Activated CD8-positive, alpha-beta memory T cell treated with anti-CD3 and anti-CD28 coated beads, Interleukin-2, amount 10 ng/mL, durations not matched to agents 7 days and 5 days (primary cell): Measurements from ENCODE around the gene SEZ6L. TPM values are rescaled to one million over a fixed set of nuclear protein-coding genes. Genes with fewer than 3 reads are reported as not detected.

Experiments used
- ATAC-seq: fragments of 150-1000 bp; cut with Tn5 transposase; one replicate; pipeline ENCODE4 v1.10.0; 2021; ENCODE audit warnings: moderate library complexity
- CTCF ChIA-PET: fragments of 350-600 bp; sonication (Branson Sonifier 250); formaldehyde crosslinking; loops from one replicate; lab custom pipeline; 2021; ENCODE audit warnings: antibody characterized with exemption; lab: Charles Lee
- DNase-seq: peaks from one replicate; pipeline ENCODE4 v3.0.0-alpha.2; 2020
- H3K27ac Mint-ChIP-seq: one replicate; pipeline ENCODE4 v1.8.0; 2021; ENCODE audit warnings: mild to moderate bottlenecking, mixed read lengths
- H3K27me3 Mint-ChIP-seq: one replicate; pipeline ENCODE4 v1.8.0; 2021; ENCODE audit warnings: mixed read lengths
- H3K36me3 Mint-ChIP-seq: one replicate; pipeline ENCODE4 v1.8.0; 2021; ENCODE audit warnings: mild to moderate bottlenecking, mixed read lengths
- H3K4me1 Mint-ChIP-seq: one replicate; pipeline ENCODE4 v1.8.0; 2021; ENCODE audit warnings: mixed read lengths
- H3K4me3 Mint-ChIP-seq: one replicate; pipeline ENCODE4 v1.8.0; 2021; ENCODE audit warnings: mild to moderate bottlenecking, moderate library complexity, mixed read lengths
- H3K9me3 Mint-ChIP-seq: one replicate; pipeline ENCODE4 v1.8.0; 2022; ENCODE audit warnings: low read depth, mixed read lengths
- total RNA-seq, 2 experiments: library from RNA; stranded (reverse); gene quantifications; one replicate each; pipeline ENCODE4 v1.2.3, GENCODE V29; 2021

SEZ6L gene
- total RNA-seq, 2 experiments from 2014 or later, result not detected

- Mint-ChIP-seq H3K36me3 (no peaks in the 10 kb centered on the region), H3K4me3 (no peak overlapping the region), H3K9me3 (no peaks in the 10 kb centered on the region), H3K27me3 (peaks cover 81% of the 10 kb centered on the region), H3K4me1 (peaks cover 9% of the 10 kb centered on the region), H3K27ac (no peak overlapping the region)
- ATAC-seq (no peak), DNase-seq (no peak)
- CTCF ChIA-PET, result interaction anchor here (11.2 kb wide), 1 partner anchor 13 kb away, joined by 89 read pairs; no protein-coding TSS in a partner anchor
These were observed 211.0 kb downstream of the SEZ6L start for GRCh38 chr22:26380072-26380830.

GRCh38 chr22:26382782-26383181 lies 213.5 kb downstream of the SEZ6L start:
- H3K27me3 Mint-ChIP-seq, result peaks cover 76% of the 10 kb centered on the region
- H3K27ac Mint-ChIP-seq, result no peak overlapping the region
- CTCF ChIA-PET, result interaction anchor here (1.9 to 11.2 kb wide), 2 partner anchors 15 to 78 kb away, joined by 9 to 89 read pairs; no protein-coding TSS in a partner anchor
- DNase-seq (no peak), ATAC-seq (no peak)
- H3K9me3 Mint-ChIP-seq, result no peaks in the 10 kb centered on the region
- peaks cover 2% of the 10 kb centered on the region for H3K4me1 Mint-ChIP-seq
- no peak overlapping the region for H3K4me3 Mint-ChIP-seq
- H3K36me3 Mint-ChIP-seq, result no peaks in the 10 kb centered on the region

- Mint-ChIP-seq H3K4me1 (peaks cover 2% of the 10 kb centered on the region), H3K4me3 (no peak overlapping the region), H3K27me3 (peaks cover 75% of the 10 kb centered on the region), H3K27ac (no peak overlapping the region), H3K9me3 (no peaks in the 10 kb centered on the region), H3K36me3 (no peaks in the 10 kb centered on the region)
- no peak for ATAC-seq
- no peak for DNase-seq
- CTCF ChIA-PET, result interaction anchor here (1.9 to 11.2 kb wide), 3 partner anchors 16 to 77 kb away, joined by 7 to 89 read pairs (median 9); no protein-coding TSS in a partner anchor
These were observed 214.8 kb downstream of the SEZ6L start for GRCh38 chr22:26383968-26384556.

- H3K27me3 Mint-ChIP-seq, result peaks cover 71% of the 10 kb centered on the region
- no peak overlapping the region for H3K27ac Mint-ChIP-seq
- no peaks in the 10 kb centered on the region for H3K9me3 Mint-ChIP-seq
- ATAC-seq (no peak), DNase-seq (no peak)
- no peaks in the 10 kb centered on the region for H3K36me3 Mint-ChIP-seq
- CTCF ChIA-PET, result interaction anchor here (0.6 to 11.2 kb wide), 3 partner anchors 18 to 280 kb away, joined by 4 to 89 read pairs (median 7); no protein-coding TSS in a partner anchor
- H3K4me1 Mint-ChIP-seq, result no peaks in the 10 kb centered on the region
- H3K4me3 Mint-ChIP-seq, result no peak overlapping the region
These were observed 215.9 kb downstream of the SEZ6L start for GRCh38 chr22:26385164-26385563.

GRCh38 chr22:26389125-26389524 lies 219.9 kb downstream of the SEZ6L start:
- H3K4me3 Mint-ChIP-seq, result no peak overlapping the region

GRCh38 chr22:26391091-26391490 lies 221.8 kb downstream of the SEZ6L start:
- Mint-ChIP-seq H3K9me3 (no peaks in the 10 kb centered on the region), H3K27me3 (peaks cover 44% of the 10 kb centered on the region), H3K4me3 (no peak overlapping the region), H3K27ac (no peak overlapping the region), H3K4me1 (no peaks in the 10 kb centered on the region), H3K36me3 (no peaks in the 10 kb centered on the region)
- DNase-seq (no peak), ATAC-seq (no peak)
- CTCF ChIA-PET, result interaction anchor here (1.4 kb wide), 1 partner anchor 14 kb away, joined by 3 read pairs; no protein-coding TSS in a partner anchor

More at GRCh38 chr22:26389125-26389524, 219.9 kb downstream of the SEZ6L start:
- no peaks in the 10 kb centered on the region for H3K9me3 Mint-ChIP-seq
- peaks cover 54% of the 10 kb centered on the region for H3K27me3 Mint-ChIP-seq
- ATAC-seq (no peak), DNase-seq (no peak)
- no peaks in the 10 kb centered on the region for H3K4me1 Mint-ChIP-seq
- CTCF ChIA-PET, result interaction anchor here (0.7 to 11.2 kb wide), 2 partner anchors 20 to 21 kb away, joined by 3 to 89 read pairs; no protein-coding TSS in a partner anchor
- no peak overlapping the region for H3K27ac Mint-ChIP-seq
- H3K36me3 Mint-ChIP-seq, result no peaks in the 10 kb centered on the region

- H3K27me3 Mint-ChIP-seq, result peaks cover 40% of the 10 kb centered on the region
- H3K36me3 Mint-ChIP-seq, result no peaks in the 10 kb centered on the region
- no peak overlapping the region for H3K4me3 Mint-ChIP-seq
- no peaks in the 10 kb centered on the region for H3K9me3 Mint-ChIP-seq
- no peak overlapping the region for H3K27ac Mint-ChIP-seq
- ATAC-seq, result no peak
- H3K4me1 Mint-ChIP-seq, result no peaks in the 10 kb centered on the region
- CTCF ChIA-PET, result interaction anchor here (1.4 kb wide), 1 partner anchor 14 kb away, joined by 3 read pairs; no protein-coding TSS in a partner anchor
- no peak for DNase-seq
These were observed 222.4 kb downstream of the SEZ6L start for GRCh38 chr22:26391623-26392022.

- Mint-ChIP-seq H3K9me3 (no peaks in the 10 kb centered on the region), H3K4me3 (no peak overlapping the region), H3K36me3 (no peaks in the 10 kb centered on the region), H3K4me1 (peaks cover 3% of the 10 kb centered on the region), H3K27me3 (peaks cover 26% of the 10 kb centered on the region), H3K27ac (no peak overlapping the region)
- CTCF ChIA-PET, result interaction anchor here (0.7 kb wide), 1 partner anchor 25 kb away, joined by 3 read pairs; no protein-coding TSS in a partner anchor
- ATAC-seq, result no peak
- DNase-seq, result no peak
These were observed 224.7 kb downstream of the SEZ6L start for GRCh38 chr22:26393929-26394328.

GRCh38 chr22:26394777-26395176 lies 225.5 kb downstream of the SEZ6L start:
- Mint-ChIP-seq H3K9me3 (no peaks in the 10 kb centered on the region), H3K4me1 (peaks cover 3% of the 10 kb centered on the region), H3K27ac (no peak overlapping the region), H3K4me3 (no peak overlapping the region), H3K36me3 (no peaks in the 10 kb centered on the region), H3K27me3 (peaks cover 21% of the 10 kb centered on the region)
- ATAC-seq (no peak), DNase-seq (no peak)
- CTCF ChIA-PET, result interaction anchor here (0.7 to 2.0 kb wide), 4 partner anchors 15 to 66 kb away, joined by 3 to 11 read pairs (median 3); no protein-coding TSS in a partner anchor

- ATAC-seq, result no peak
- Mint-ChIP-seq H3K4me1 (peaks cover 3% of the 10 kb centered on the region), H3K4me3 (no peak overlapping the region), H3K27ac (no peak overlapping the region), H3K27me3 (peaks cover 15% of the 10 kb centered on the region), H3K36me3 (no peaks in the 10 kb centered on the region), H3K9me3 (no peaks in the 10 kb centered on the region)
- CTCF ChIA-PET, result interaction anchor here (1.0 to 3.1 kb wide), 3 partner anchors 29 to 65 kb away, joined by 3 to 14 read pairs (median 11); no protein-coding TSS in a partner anchor
- no peak for DNase-seq
These were observed 226.7 kb downstream of the SEZ6L start for GRCh38 chr22:26395926-26396325.

- Mint-ChIP-seq H3K4me1 (peaks cover 5% of the 10 kb centered on the region), H3K27ac (no peak overlapping the region), H3K36me3 (no peaks in the 10 kb centered on the region), H3K4me3 (no peak overlapping the region), H3K9me3 (no peaks in the 10 kb centered on the region), H3K27me3 (peaks cover 8% of the 10 kb centered on the region)
- ATAC-seq, result peak; percentile 78
- CTCF ChIA-PET, result interaction anchor here (0.9 to 2.8 kb wide), 4 partner anchors 30 to 276 kb away, joined by 3 to 20 read pairs (median 4); no protein-coding TSS in a partner anchor
- DNase-seq, result peak; percentile 72
These were observed 229.5 kb downstream of the SEZ6L start for GRCh38 chr22:26398741-26399153.

GRCh38 chr22:26399289-26399688 lies 230.0 kb downstream of the SEZ6L start:
- peaks cover 8% of the 10 kb centered on the region for H3K4me1 Mint-ChIP-seq
- no peaks in the 10 kb centered on the region for H3K9me3 Mint-ChIP-seq
- H3K27ac Mint-ChIP-seq, result no peak overlapping the region
- no peak overlapping the region for H3K4me3 Mint-ChIP-seq
- DNase-seq, result no peak
- no peak for ATAC-seq
- CTCF ChIA-PET, result interaction anchor here (0.9 to 2.8 kb wide), 2 partner anchors 62 to 275 kb away, joined by 3 to 20 read pairs; no protein-coding TSS in a partner anchor
- peaks cover 5% of the 10 kb centered on the region for H3K27me3 Mint-ChIP-seq
- H3K36me3 Mint-ChIP-seq, result no peaks in the 10 kb centered on the region

GRCh38 chr22:26401726-26402125 lies 232.5 kb downstream of the SEZ6L start:
- H3K9me3 Mint-ChIP-seq, result no peaks in the 10 kb centered on the region
- H3K36me3 Mint-ChIP-seq, result no peaks in the 10 kb centered on the region
- H3K4me3 Mint-ChIP-seq, result no peak overlapping the region
- DNase-seq (no peak), ATAC-seq (no peak)
- H3K27ac Mint-ChIP-seq, result no peak overlapping the region
- CTCF ChIA-PET, result interaction anchor here (3.2 kb wide), 1 partner anchor 59 kb away, joined by 15 read pairs; no protein-coding TSS in a partner anchor
- peaks cover 15% of the 10 kb centered on the region for H3K4me1 Mint-ChIP-seq
- peaks cover 2% of the 10 kb centered on the region for H3K27me3 Mint-ChIP-seq
